GM18505 (cell line): ENCODE data around the gene SDHA.

Experiments
- ATAC-seq: cut with Tn5 transposase; IDR thresholded peaks from one replicate; pipeline ENCODE4 v1.9.1; 2021; ENCODE audit not compliant: unreplicated experiment
- POLR2A ChIP-seq: IDR thresholded peaks from 4 replicates; pipeline ENCODE4 v1.6.1; 2011; ENCODE audit warnings: borderline replicate concordance; ENCODE audit not compliant: insufficient read depth, insufficient read length; ENCODE audit errors: extremely low read depth

The SDHA gene

DNA sequence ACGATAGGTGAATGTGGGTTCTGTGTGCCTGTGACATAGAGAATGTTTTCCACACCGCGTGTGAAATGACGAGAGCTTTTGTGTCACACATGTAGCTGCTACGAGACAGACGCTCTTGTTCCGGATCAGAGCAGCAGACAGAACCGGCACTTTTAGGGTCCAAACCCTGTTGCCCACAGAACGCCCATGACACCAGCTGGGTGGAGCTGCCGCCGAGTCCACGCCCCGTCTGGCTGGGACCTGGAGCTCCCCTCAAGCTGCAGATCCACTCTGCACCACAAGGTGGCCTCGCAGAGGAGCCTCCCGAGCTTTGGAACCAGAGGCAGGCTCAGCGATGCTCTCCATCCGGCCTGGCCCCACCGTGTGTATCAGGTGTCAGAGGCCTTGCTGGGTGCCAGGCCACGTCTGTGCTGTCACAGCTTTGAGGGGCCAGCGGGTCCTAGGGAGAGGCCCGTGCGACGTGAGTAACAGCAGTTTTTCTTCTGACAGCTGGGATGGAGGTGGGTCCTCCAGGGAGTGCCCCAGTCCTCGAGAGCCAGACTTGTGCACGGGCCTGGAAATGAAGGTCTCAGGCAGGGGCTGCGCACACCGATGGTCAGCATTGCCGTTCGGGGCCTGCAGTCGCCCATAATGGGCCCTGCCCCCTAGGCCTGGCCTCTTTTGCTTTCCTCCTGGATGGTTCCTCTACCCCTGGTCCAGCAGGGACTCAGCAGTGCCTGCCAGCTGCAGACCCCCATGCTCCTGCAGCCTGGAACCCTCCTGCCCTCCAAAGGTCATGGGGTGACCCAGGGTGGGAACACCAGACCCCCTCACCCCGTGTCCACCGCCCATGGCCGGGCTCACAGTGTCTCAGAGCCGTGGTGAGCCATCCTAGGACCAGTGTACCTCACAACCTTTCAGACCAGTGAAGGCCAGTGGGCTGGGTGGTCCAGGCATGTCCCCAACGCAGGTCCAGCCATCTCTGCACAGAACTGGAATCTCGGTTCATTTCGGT lies 29.3 kb upstream of the SDHA start:
- peak; percentile 82 for ATAC-seq
- no peak for TF ChIP-seq POLR2A

DNA sequence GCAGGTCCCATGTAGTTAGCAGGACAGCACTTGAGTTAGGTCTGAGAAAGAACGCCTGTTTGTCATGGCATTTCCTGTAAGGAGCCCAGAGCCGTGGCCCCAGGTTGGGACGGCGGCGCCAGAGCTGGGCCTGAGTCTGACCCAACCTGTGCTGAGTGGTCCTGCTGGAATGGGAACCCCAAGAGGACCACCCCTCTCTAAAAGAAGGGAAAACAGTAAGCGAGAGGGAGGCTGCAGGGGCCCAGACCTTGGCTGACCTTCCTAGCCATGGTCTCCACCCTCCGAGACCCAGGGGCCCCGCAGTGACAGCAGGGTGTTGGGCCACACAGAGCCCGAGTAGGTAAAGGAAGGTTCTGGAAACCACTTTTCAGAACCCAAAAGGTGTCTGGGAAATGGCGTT lies 28.6 kb upstream of the SDHA start:
- no peak for ATAC-seq
- TF ChIP-seq POLR2A: no peak

DNA sequence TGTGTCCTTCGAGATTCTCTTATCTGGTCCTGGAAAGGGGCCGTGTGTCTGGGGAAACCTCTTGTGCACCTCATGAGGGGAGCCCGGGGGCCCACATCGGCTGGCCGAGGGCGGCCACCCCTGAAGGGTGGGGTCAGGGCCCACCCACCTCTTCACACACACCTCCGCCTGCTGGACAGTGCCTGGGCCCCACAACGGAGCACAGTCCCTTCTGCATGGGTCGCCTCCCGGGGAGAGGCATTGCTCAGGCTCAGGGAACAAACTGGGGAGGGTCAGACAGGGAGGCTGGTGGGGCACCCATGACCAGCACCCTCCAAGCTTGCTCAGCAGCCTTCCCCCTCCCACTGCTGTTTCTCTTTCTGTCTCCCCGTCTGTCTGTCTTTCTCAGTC lies 28.1 kb upstream of the SDHA start:
- no peak for TF ChIP-seq POLR2A
- ATAC-seq: no peak

DNA sequence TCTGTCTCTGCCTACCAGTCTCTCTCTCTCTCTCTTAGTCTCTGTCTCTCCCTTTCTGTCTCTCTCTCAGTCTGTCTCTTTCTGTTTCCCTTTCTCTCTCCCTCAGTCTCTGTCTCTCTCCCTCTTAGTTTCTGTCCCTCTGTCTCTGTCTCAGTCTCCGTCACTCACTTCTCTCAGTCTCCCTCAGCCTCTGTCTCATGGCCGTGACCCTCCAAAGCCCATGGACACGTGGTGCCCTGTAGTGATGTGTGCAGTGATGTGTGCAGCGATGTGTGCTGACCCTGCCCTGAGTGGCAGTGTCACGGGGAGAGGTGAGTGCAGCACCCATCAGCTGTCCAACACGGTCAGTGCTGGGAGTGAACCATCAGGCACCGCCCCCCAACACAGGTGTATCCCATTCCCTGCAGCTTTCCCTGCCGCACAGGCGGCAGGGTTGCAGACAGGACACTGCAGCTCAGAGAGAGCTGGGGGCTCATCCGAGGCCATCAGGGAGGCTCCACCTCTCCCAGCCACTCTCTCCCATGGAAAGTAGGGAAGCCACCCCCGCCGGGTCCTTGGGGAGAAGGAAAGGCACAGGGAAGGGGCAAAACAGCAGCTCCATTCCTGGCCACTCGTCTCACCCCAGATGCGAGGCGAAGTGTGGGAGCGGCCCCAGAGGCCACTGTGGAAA lies 27.6 kb upstream of the SDHA start:
- no peak for TF ChIP-seq POLR2A
- no peak for ATAC-seq

DNA sequence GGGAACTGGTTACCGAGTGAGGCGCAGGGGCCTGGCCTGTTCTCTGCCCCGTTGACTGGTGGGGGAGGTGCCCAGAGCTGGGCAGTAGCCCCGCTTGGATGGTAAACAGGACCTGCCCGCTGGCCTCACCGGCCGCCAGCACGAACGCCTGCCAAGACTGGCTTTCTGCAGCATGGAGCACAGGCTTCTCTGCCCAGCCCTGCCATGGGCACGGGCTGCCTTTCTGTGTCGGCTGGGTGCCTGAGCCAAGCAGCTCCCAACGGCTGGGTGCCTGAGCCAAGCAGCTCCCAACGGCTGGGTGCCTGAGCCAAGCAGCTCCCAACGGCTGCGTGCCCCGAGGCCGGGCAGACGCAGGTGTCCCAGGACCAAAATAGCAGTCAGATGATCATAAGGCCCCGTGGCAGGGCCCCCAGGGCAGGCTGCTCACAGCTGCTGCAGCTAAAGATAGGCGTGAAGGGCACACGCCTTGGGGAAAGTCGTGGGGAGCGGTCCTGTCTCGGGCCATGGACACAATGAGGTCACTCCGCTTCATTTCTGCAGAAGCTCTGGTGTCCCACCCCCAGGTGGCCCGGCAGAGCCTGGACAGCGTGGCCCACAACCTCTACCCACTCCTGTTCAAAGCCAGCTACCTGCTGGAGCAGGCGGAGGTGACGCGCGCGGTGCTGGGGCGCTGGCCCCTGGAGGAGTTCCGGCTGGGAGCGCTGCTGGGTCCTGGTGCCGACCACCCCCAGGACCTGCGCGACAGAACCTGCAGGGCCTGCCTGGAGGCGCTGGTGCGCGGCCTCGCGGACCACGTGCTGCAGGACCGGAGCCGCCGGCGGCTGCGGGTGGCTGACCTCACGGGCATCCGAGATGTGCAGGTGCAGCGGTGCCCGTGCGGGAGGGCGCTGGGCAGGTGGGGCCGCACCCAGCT lies 26.8 kb upstream of the SDHA start, which contains the start of gene LRRC14B:
TSS of gene LRRC14B (plus strand) at position 460 of the 913 bp plus-strand sequence. CDS start at position 504, 44 bp downstream.
- ATAC-seq: no peak
- TF ChIP-seq POLR2A: no peak

DNA sequence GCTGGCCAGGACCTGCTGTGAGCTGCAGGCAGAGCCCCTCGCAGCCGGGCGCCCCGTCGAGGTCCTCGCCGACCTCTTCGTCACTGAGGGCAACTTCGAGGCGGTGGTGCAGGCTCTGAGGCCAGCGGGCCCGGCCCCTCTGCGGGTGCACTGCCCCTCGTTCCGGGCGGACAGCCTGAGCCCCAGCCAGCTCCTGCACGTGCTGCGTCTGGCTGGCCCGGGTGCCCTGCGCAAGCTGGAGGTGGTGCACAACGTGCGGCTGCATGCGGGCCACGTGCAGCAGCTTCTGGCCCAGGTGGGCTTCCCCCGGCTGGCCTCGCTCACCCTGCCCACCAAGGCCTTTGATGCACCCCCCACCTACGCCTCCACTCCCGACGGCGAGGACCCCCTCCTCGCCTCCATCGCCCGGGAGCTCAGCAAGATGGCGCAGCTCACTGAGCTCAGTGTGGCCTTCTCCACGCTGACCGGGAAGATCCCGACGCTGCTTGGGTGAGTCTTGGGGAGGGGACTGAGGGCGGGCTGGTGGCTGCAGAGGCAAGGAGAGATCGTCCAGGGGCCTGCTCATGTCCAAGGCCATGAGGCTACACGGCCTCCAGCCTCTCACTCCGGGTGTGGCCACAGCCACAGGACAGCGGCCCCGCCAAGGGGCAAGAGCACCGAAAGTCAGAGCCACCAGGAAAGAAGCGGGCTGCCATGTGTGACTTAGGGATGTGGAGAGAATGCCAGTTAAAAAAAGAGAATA lies 26.0 kb upstream of the SDHA start:
- no peak for TF ChIP-seq POLR2A
- ATAC-seq: no peak

DNA sequence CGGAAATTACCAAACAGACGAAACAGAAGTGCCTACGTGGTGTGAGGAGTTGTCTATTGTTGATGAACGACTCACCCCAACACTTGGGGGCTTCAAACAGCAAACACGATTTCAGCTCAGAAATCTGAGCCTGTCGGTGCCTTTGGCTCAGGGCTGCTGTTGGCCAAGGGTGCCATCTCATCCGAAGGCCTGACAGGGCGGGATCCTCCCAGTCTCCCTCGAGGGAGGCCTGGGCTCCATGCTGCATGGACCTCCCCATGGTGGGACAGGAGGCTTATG lies 25.5 kb upstream of the SDHA start:
- TF ChIP-seq POLR2A: no peak
- ATAC-seq: no peak

DNA sequence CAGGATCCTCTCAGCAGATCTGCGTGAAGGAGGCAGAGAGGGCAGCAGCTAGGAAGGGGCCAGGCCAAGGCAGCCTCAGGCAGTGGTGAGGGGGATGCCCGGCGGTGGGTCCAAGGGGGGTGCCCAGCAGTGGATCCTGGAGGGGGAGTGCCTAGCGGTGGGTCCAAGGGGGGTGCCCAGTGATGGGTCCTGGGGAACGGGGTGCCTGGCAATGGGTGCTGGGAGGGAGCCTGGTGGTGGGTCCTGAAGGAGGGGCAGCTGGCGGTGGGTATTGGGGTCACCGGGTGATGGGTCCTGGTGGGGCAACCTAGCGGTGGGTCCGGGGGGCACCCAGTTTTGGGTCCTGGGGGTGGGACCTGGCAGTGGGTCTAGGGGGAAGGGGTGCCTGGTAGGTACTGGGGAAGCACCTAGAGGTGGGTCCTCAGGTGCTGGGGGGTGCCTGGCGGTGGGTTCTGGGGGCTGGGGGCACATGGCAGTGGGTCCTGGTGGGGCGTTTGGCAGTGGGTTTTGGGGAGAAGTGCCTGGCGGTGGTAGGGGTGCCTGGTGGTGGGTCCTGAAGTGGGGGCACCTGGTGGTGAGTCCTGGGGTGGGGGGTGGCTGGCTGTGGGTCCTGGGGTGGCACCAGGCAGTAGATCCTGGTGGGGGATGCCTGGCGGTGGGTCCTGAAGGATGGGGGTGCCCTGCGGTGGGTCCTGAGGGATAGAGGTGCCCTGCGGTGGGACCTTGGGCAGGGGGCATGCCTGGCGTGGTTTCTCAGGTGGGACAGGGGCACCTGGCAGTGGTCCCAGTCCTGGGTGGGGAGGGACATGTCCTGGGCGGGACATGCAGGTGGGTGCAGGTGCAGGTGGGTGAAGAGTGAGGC lies 24.9 kb upstream of the SDHA start:
- ATAC-seq: no peak
- no peak for TF ChIP-seq POLR2A

DNA sequence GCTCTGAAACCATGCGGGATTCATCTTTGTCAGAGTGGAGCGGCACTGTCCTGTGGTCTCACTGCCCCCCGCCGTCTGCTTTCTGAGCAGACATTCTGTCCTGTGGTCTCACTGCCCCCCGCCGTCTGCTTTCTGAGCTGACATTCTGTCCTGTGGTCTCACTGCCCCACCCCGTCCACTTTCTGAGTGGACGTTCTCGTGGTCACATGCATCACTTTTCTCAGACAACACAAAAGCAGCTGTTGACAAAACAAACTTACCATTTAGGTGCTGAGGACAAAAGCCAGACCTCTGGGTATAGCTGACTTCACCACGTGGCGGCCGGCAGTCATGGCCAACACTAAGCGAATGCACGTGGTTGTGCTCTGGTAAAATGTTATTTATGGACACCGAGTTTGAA lies 24.0 kb upstream of the SDHA start:
- ATAC-seq: no peak
- no peak for TF ChIP-seq POLR2A

DNA sequence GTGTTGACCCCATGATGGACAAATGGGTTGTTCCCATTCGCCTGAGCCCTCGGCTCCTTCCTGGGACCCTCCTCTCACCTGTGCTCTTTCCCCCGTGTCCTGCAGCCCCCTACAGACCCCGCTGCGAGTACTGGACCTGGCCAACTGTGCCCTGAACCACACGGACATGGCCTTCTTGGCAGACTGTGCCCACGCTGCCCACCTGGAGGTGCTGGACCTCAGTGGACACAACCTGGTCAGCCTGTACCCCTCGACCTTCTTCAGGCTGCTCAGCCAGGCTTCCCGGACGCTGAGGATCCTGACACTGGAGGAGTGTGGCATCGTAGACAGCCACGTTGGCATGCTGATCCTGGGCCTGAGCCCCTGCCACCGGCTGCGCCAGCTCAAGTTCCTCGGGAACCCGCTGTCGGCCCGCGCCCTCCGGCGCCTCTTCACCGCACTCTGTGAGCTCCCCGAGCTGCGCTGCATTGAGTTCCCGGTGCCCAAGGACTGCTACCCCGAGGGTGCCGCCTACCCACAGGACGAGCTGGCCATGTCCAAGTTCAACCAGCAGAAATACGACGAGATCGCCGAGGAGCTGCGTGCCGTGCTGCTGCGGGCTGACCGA lies 23.4 kb upstream of the SDHA start:
- no peak for TF ChIP-seq POLR2A
- no peak for ATAC-seq

DNA sequence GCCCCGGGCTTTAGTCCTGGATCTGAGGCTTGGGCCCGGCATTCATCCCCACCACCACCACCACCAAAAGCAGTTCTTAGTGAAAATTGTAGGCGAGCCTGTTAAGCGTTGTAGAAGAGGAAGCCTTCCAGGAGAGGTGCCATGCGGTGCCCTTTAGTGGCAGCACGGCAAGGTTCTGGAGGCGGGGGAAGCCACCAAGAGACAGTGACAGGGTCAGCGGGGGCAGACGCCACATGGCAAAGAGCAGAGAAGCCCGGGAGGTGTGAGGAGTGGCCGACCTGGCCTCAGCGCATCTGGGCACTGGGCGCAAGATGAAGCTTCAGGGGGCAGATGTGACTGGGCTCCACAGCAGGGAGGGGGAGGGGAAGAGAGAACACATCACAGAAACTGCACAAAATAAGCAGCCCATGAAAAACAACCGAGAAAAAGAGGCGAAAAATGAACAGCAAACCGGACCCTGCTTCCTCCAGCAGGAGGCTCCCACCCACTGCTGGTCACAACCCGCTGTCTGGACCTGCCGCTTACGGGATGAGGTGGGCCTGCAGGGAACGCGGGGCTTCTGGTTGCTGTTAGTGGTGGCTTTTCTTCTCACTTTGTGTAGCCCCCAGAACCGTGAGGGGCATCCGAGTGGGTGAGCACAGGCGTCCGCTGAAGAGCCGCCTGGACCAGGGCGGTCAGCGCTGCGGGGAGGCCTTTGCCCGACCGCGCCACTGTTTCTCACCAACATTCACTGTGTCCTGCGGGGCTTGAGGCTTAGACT lies 22.5 kb upstream of the SDHA start:
- no peak for ATAC-seq

More for the DNA sequence above, 22.5 kb upstream of the SDHA start:
- no peak for TF ChIP-seq POLR2A
